HG02884 (cell line): ENCODE measurements around the gene DUSP19.

ENCODE experiments used
- ATAC-seq: cut with Tn5 transposase; IDR thresholded peaks from one replicate; pipeline ENCODE4 v1.9.1; 2021; ENCODE audit warnings: mild to moderate bottlenecking, moderate library complexity; ENCODE audit not compliant: unreplicated experiment

Gene DUSP19

GRCh38 chr2:183124222-183124956 lies 45.8 kb downstream of the DUSP19 start, which contains the start of gene NUP35:
NUP35 (plus strand) TSS chr2:183124443; CDS start chr2:183124458, 15 bp downstream.
- ATAC-seq = peak; percentile 93

DNA sequence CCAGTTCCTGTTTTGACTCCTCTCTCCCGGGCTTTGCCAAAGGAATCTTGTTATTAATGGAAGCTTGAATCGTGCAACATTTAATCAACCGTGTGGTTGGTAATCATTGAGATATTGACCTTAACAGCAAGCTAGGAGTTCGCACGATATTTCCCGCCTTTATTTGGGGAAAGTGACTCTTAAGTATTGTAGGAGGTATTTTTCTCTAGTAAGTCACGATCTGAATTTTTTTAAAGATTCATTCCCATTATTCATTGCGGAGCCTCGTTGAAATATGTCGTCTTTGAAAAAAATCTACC lies 46.4 kb downstream of the DUSP19 start:
- no peak for ATAC-seq

DNA sequence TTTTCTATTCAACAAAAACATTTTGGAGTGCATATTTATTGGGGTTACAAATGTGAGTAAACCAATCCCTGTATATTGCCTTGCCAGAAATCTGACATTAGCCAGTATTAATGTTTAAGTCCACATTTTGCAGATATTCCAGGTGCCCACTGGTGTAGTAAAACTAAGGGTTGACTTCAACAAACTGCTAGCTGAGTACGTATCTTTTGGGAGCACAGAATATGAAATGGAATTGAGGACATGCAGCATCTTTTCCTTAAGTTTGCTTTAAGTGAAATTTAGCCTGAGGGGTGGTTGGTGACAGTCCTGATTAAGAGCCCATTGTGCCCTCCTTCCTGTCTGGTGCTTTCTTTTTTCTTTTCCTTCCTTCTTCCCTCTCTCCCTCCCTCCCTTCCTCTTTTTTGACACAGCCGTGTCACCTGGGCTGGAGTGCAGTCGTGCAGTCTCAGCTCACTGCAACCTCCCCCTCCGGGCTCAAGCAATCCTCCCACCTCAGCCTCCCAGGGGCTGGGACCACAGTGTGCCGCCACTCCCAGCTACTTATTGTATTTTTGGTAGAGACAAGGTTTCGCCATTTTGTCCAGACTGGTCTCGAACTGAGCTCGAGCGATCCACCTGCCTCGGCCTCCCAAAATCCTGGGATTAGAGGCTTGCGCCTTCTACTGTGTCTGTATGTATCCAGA lies 47.3 kb downstream of the DUSP19 start:
- no peak for ATAC-seq

DNA sequence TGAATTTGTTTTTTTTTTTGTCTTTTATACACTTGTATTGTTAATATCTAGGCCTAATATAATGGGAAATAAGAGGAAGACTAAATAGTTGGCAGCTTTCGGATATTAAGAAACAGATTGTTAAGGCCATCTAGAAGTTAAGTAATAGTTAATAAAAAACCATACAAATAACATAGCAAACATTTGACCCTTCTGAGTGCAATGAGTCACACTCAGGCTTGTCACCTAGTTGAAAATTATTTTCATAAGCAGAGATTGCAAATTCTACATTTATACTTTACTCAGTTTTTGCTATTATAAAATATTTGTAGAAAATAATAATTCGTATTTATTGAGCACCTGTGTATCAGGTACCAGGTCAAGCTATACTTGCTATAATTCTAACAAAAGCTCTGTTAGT lies 48.1 kb downstream of the DUSP19 start:
- ATAC-seq = no peak

- ATAC-seq = no peak
Observed at GRCh38 chr2:183134016-183134415, 55.5 kb downstream of the DUSP19 start.

GRCh38 chr2:183148955-183149354 lies 70.4 kb downstream of the DUSP19 start:
- ATAC-seq = no peak

GRCh38 chr2:183149489-183149888 lies 70.9 kb downstream of the DUSP19 start:
- ATAC-seq = no peak
